ENCODE measurements around the gene OSBPL2. TPM values are rescaled to one million over a fixed set of nuclear protein-coding genes. Genes with fewer than 3 reads are reported as not detected.

Gene OSBPL2
- total RNA-seq, 1 donor from 2014 or later = 51.3 TPM

GRCh38 chr20:62225820-62226635, 12.3 kb upstream of the OSBPL2 start:
- no peak overlapping the region for H3K27ac ChIP-seq
- H3K4me1 ChIP-seq = peaks cover 4% of the 10 kb centered on the region
- no peak for DNase-seq (ENCODE audit: extremely low spot score in 2 of 2)
- no peak overlapping the region for H3K4me3 ChIP-seq
- intact Hi-C loops (cut with DNase I) = no loop called here
- peaks cover 6% of the 10 kb centered on the region for H3K27me3 ChIP-seq
- H3K36me3 ChIP-seq = no peaks in the 10 kb centered on the region
- TF ChIP-seq POLR2AphosphoS5 (IDR thresholded peaks at IDR 0.05; ENCODE audit: insufficient read depth in 1 of 2, low read depth in 1 of 2) (no peak), POLR2A (IDR thresholded peaks at IDR 0.05) (no peak)
- TF ChIP-seq, protein P1, sequence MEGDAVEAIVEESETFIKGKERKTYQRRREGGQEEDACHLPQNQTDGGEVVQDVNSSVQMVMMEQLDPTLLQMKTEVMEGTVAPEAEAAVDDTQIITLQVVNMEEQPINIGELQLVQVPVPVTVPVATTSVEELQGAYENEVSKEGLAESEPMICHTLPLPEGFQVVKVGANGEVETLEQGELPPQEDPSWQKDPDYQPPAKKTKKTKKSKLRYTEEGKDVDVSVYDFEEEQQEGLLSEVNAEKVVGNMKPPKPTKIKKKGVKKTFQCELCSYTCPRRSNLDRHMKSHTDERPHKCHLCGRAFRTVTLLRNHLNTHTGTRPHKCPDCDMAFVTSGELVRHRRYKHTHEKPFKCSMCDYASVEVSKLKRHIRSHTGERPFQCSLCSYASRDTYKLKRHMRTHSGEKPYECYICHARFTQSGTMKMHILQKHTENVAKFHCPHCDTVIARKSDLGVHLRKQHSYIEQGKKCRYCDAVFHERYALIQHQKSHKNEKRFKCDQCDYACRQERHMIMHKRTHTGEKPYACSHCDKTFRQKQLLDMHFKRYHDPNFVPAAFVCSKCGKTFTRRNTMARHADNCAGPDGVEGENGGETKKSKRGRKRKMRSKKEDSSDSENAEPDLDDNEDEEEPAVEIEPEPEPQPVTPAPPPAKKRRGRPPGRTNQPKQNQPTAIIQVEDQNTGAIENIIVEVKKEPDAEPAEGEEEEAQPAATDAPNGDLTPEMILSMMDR (IDR thresholded peaks at IDR 0.05) = no peak
- no peaks in the 10 kb centered on the region for H3K9me3 ChIP-seq

DNA sequence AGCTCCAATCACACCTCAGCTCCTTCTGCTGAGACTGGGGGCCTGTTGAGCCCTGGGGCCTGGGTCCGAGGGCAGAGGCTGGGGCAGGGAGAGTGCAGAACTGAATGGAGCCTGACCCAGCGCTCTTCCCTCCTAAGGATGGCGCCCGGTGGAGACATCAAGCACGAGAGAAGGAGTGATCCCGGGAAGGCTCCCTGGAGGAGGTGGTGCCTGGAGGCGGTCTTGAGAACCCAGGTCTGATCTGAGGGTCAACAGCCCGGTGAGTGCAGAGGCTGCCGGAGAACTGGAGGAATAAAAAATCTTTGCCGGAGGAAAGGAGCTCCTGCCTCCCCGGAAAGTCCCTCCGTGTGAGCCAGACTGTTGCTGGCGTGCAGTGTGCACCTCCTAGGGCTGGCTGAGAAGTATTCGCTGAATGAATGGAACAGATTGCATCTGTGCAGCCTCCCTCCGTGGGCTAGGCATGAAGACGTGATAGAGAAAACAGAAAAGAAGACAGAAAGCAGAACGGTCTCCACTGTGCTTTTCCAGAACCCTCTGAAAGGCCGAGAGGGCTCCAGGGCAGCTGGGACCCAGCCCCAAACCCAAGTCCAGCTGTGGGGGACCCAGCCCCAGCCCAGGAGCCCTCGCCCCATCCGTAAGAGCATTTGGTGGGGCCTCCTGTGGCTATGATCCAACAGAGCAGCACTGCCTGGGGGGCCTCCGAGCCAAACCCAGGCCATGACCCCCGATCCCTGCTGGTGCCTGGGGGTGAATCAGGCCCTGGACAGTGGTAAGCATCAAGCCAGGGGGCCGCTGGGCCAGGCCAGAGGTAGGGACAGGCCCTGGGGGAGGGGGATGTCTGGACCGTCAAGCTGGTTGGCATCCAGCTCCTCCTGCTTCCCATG, 11.4 kb upstream of the OSBPL2 start:
- H3K27me3 ChIP-seq = peaks cover 3% of the 10 kb centered on the region
- no peak for DNase-seq (ENCODE audit: extremely low spot score in 2 of 2)
- no peak overlapping the region for H3K4me3 ChIP-seq
- peaks cover under 1% of the 10 kb centered on the region for H3K4me1 ChIP-seq
- no peaks in the 10 kb centered on the region for H3K9me3 ChIP-seq
- TF ChIP-seq, protein P1 (IDR thresholded peaks at IDR 0.05) = no peak
- TF ChIP-seq POLR2A (IDR thresholded peaks at IDR 0.05) = no peak
- no peak for TF ChIP-seq POLR2AphosphoS5 (IDR thresholded peaks at IDR 0.05; ENCODE audit: insufficient read depth in 1 of 2, low read depth in 1 of 2)
- no peak overlapping the region for H3K27ac ChIP-seq
- intact Hi-C loops (cut with DNase I) = no loop called here
- H3K36me3 ChIP-seq = no peaks in the 10 kb centered on the region

DNA sequence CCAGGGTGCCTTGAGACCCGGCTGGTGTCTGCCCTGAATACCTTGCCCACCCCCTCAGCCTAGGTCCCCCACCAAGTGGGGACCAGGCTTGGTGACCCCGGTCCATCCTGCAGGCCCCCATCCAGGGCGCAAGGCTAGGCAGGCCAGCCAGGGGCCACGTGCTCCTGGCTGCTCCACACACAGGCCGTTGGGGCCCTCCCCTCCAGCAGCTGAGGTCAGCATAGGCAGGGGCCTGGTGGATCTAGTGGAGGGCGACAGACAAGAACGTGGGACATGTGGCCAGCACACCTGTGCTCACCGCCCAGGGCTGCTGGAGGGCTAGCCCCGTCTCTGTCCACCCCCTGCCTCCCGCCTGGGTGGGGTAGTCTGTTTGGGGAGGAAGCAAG, 10.7 kb upstream of the OSBPL2 start:
- no peaks in the 10 kb centered on the region for H3K27me3 ChIP-seq
- peaks cover 6% of the 10 kb centered on the region for H3K4me1 ChIP-seq
- DNase-seq (ENCODE audit: extremely low spot score in 2 of 2) = no peak
- no peak overlapping the region for H3K4me3 ChIP-seq
- no peak overlapping the region for H3K27ac ChIP-seq
- H3K36me3 ChIP-seq = no peaks in the 10 kb centered on the region
- intact Hi-C loops (cut with DNase I) = no loop called here
- no peaks in the 10 kb centered on the region for H3K9me3 ChIP-seq
- TF ChIP-seq, protein P1 (IDR thresholded peaks at IDR 0.05) = no peak
- no peak for TF ChIP-seq POLR2A (IDR thresholded peaks at IDR 0.05)
- no peak for TF ChIP-seq POLR2AphosphoS5 (IDR thresholded peaks at IDR 0.05; ENCODE audit: insufficient read depth in 1 of 2, low read depth in 1 of 2)

- H3K4me3 ChIP-seq = no peak overlapping the region
- no peaks in the 10 kb centered on the region for H3K9me3 ChIP-seq
- H3K4me1 ChIP-seq = peaks cover 13% of the 10 kb centered on the region
- no peaks in the 10 kb centered on the region for H3K27me3 ChIP-seq
- no peak overlapping the region for H3K27ac ChIP-seq
- no peak for DNase-seq (ENCODE audit: extremely low spot score in 2 of 2)
- intact Hi-C loops (cut with DNase I) = no loop called here
- no peaks in the 10 kb centered on the region for H3K36me3 ChIP-seq
- TF ChIP-seq POLR2A (IDR thresholded peaks at IDR 0.05) = no peak
- TF ChIP-seq, protein P1 (IDR thresholded peaks at IDR 0.05) = no peak
- no peak for TF ChIP-seq POLR2AphosphoS5 (IDR thresholded peaks at IDR 0.05; ENCODE audit: insufficient read depth in 1 of 2, low read depth in 1 of 2)
These were observed 10.1 kb upstream of the OSBPL2 start for GRCh38 chr20:62227977-62228958.

All from vagina (tissue), 2 donors.